ENCODE measurements around the gene EHD4.

DNA sequence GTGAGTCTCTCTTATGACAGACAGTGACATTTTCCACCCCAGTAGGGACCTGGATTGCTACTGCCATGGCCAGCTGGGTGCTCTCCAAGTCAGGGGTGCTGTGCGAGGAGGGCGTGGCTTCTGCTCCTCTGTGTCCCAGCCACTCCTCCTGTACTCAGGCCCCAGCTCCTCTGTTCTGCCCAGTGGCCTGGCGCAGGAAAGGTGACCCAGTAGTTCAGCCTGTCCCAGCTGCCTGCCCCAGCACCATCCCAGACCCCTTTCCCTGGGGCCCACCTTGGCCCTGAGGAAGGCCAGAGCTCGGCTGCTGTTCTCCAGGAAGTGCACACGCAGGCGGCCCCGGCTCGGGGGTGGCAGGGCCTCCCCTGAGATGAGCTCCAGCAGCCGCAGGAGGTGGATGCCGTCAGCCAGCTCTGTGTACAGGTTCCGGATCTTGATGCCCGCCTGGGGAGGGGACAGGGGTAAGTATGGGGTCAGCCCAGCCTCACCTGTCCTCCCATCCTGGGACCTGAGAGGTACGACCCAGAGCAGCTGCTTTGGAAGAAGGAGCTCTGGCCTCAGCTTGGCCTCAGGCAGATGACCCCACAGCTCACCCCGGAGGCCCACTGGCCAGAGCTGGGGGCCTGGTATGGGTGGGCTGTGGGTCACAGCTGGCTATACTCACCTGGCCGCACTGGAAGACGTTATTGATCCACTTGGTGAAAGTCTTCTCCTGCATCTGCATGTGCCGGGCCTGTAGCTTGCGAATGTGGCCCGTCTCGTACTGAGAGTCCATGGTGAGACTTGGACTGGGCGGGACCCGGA lies 79.5 kb downstream of the EHD4 start:
- no peak for TF ChIP-seq EZH2 (IDR thresholded peaks at IDR 0.05; ENCODE audit: borderline replicate concordance, low read depth, low read length, severe bottlenecking)
- TF ChIP-seq, protein P1, sequence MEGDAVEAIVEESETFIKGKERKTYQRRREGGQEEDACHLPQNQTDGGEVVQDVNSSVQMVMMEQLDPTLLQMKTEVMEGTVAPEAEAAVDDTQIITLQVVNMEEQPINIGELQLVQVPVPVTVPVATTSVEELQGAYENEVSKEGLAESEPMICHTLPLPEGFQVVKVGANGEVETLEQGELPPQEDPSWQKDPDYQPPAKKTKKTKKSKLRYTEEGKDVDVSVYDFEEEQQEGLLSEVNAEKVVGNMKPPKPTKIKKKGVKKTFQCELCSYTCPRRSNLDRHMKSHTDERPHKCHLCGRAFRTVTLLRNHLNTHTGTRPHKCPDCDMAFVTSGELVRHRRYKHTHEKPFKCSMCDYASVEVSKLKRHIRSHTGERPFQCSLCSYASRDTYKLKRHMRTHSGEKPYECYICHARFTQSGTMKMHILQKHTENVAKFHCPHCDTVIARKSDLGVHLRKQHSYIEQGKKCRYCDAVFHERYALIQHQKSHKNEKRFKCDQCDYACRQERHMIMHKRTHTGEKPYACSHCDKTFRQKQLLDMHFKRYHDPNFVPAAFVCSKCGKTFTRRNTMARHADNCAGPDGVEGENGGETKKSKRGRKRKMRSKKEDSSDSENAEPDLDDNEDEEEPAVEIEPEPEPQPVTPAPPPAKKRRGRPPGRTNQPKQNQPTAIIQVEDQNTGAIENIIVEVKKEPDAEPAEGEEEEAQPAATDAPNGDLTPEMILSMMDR (IDR thresholded peaks at IDR 0.05; ENCODE audit: borderline replicate concordance, extremely low read depth, low read length, poor library complexity, severe bottlenecking): no peak

Measured in DND-41 (cell line).